Thyroid gland (tissue), 4 donors: ENCODE measurements around the gene FAM72C. TPM values are rescaled to one million over a fixed set of nuclear protein-coding genes. Genes with fewer than 3 reads are reported as not detected.
"Not testable (repeated sequence)": the region's sequence is repeated elsewhere in the genome, so short reads cannot be mapped to it uniquely, and the experiment has no call there.

Source experiments
- DNase-seq, 2 donors: peaks; one replicate each; pipeline ENCODE4 v3.0.0-alpha.2; 2019
- H3K27ac ChIP-seq, 3 donors: fragments of 200-600 bp; sonication (generic); 1 replicate in 2 of 3; 2 replicates in 1 of 3; pipeline ENCODE4 v1.5.1; 2016 to 2019; ENCODE audit warnings: mild to moderate bottlenecking in 1 of 3, moderate library complexity in 1 of 3
- H3K27me3 ChIP-seq: fragments of 200-600 bp; sonication (generic); one replicate; pipeline ENCODE4 v1.5.1; 2019
- H3K36me3 ChIP-seq, 2 donors: fragments of 200-600 bp; sonication (generic); one replicate each; pipeline ENCODE4 v1.5.1; 2016 to 2019
- H3K4me1 ChIP-seq, 2 donors: fragments of 200-600 bp; sonication (generic); one replicate each; pipeline ENCODE4 v1.5.1; 2017 to 2019
- H3K4me3 ChIP-seq, 3 donors: fragments of 200-600 bp; sonication (generic); replicated peaks in 1 of 3; 1 replicate in 2 of 3; 2 replicates in 1 of 3; pipeline ENCODE4 v1.5.1; 2016; ENCODE audit warnings: mild to moderate bottlenecking in 1 of 3
- H3K9me3 ChIP-seq: fragments of 200-600 bp; sonication (generic); one replicate; pipeline ENCODE4 v1.5.1; 2017
- WGBS, 2 donors: methylation state at CpG; one replicate each; pipeline ENCODE4 v1.1.5; 2017; 5-methylcytosine and 5-hydroxymethylcytosine counted together
- intact Hi-C: fragments of 100-400 bp; cut with DNase I; formaldehyde crosslinking; loops from one replicate; pipeline ENCODE4 v1.15.1; 2023
- total RNA-seq, 4 donors: library from RNA; depleted of rRNA; stranded (reverse); fragments of >200 nt; gene quantifications; one replicate each; pipeline ENCODE4 v1.2.3, GENCODE V29; 2016

Gene FAM72C
- total RNA-seq, 4 donors from 2014 or later, result 0.54 TPM; not detected in 3

DNA sequence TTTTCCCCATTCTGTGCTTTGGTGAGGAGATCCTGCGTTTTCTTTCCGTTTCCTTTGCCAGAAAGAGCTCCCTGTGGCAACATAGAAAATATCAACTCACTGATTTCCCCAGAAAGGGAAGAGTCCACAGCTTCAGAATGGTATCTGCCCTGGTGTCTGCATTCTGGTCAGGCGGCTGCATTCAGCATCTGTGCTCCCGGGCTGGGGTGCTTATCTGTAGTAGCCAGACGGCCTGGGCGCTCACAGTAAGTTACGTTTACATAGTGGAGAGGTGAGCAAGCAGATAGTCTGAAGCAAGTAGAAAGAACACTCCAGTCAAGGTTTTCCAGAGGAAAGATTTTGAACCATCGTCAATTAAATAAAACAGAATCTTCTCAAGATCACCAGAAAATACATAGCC lies 29.3 kb upstream of the FAM72C start:
- H3K4me3 ChIP-seq, H3K4me1 ChIP-seq, DNase-seq, H3K27me3 ChIP-seq, intact Hi-C loops, H3K9me3 ChIP-seq, H3K36me3 ChIP-seq, H3K27ac ChIP-seq: not testable (repeated sequence)
- no CpG with 5 or more reads among the region's 8 CpGs for WGBS, 2 donors

DNA sequence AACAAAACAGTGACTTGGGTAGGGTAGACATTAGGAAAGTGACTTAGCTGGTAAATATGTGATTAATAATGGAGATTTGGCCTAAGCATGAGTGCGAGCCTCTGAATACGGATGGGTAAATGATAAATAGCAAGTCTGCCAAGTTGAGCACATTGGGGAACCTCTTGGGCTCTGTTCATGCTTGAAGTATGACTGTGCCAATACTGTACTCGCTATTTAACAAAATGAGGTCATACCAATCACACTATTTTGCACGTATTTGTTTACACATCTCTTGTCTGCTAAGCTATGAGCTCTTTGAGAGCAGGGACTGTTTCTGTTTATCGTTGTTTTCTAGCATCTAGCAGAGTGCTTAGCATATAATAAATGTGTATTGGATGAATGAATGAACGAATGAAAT lies 24.2 kb upstream of the FAM72C start:
- DNase-seq, H3K27ac ChIP-seq, intact Hi-C loops, H3K36me3 ChIP-seq, H3K4me1 ChIP-seq, H3K4me3 ChIP-seq, H3K9me3 ChIP-seq, H3K27me3 ChIP-seq: not testable (repeated sequence)
- 89% methylated on average over 1 of the region's 6 CpGs; no CpG with 5 or more reads in 1 of the 2 donors for WGBS, 2 donors

DNA sequence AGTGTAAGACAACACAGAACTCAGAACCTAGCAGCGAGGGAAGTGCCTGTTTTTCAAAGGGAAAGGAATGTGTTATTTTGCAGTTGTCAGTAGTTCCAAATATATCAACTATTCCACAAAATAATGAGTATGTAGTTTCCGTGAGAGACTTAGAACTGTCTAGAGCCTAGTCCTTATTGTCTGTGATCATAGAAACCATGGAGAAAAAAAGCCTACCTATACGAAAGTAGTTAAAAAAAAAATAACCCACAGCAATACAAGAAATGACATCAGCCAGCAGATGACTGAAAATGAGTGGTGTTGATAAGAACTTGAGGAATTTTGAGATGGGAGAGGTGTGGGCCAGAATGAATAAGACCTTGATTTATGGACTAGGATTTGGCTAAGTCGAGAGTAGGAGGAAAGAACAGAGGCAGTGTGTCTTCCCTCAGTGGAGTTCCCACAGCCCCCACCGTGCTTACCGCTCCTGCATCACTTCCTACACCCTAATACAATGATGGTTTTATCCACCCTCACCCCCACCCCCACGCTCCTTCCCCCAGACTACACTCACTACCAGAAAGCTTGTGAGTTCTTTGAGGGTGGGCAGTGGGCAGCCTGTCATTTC lies 21.6 kb upstream of the FAM72C start:
- intact Hi-C loops, H3K36me3 ChIP-seq, H3K27me3 ChIP-seq, H3K4me3 ChIP-seq, H3K27ac ChIP-seq, H3K9me3 ChIP-seq, H3K4me1 ChIP-seq, DNase-seq: not testable (repeated sequence)
- 78 to 93% methylated on average over 2 of the region's 7 CpGs for WGBS, 2 donors

DNA sequence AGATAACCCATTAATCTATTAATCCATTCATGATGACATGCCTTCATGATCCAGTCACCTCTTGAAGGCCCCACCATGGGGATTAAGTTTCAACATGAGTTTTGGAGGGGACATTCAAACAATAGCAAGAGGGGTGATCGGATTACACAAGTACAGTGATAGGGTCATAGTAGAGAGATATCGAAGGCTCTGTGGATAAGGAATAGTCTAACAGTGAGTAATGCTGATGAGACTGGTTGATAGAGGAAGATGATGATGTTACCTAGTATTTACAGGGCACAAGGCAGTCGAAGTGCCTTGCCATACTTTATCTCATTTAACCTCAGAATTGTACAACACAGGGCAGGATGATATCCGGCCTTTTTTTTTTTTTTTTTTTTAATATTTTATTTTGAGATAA lies 18.9 kb upstream of the FAM72C start:
- WGBS, 2 donors, result no CpG with 5 or more reads among the region's 4 CpGs
- DNase-seq, H3K27me3 ChIP-seq, intact Hi-C loops, H3K36me3 ChIP-seq, H3K27ac ChIP-seq, H3K4me1 ChIP-seq, H3K9me3 ChIP-seq, H3K4me3 ChIP-seq: not testable (repeated sequence)

DNA sequence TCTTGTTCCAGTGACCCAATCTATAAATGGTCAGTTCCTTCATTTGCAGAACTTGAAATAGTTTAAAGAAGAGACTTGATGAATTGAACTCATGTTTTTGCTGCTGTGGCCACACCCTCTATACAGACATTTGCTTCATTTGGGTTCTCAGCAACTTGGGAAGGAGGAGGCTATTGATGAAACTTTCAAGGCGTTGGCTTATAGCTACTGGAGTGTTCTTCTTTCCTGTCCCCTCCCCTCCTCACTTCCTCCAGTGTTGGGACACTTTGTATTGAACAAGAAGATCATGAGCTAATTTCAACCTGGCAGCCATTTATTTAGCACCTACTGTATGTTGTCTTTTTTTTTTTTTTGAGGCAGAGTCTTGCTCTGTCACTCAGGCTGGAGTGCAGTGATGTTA lies 17.9 kb upstream of the FAM72C start:
- DNase-seq, H3K9me3 ChIP-seq, H3K27ac ChIP-seq, intact Hi-C loops, H3K27me3 ChIP-seq, H3K4me1 ChIP-seq, H3K4me3 ChIP-seq, H3K36me3 ChIP-seq: not testable (repeated sequence)
- WGBS, 2 donors, result no CpG with 5 or more reads among the region's 1 CpG

DNA sequence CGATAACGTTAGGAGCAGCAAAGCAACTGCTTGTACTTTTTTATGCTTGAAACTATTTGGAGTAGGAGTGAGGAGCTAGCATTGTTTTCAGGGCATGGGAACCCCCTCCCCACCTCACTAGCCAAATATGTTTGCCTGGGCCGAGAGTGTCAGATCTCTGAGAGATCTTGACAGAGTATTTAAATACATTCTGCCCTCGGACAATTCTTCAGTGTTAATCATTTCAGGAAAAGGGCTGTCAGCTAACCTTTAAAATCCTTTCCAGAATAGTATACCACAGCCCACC lies 17.6 kb upstream of the FAM72C start:
- H3K4me3 ChIP-seq, H3K36me3 ChIP-seq, H3K4me1 ChIP-seq, H3K9me3 ChIP-seq, H3K27ac ChIP-seq, H3K27me3 ChIP-seq, intact Hi-C loops, DNase-seq: not testable (repeated sequence)
- no CpG with 5 or more reads among the region's 4 CpGs for WGBS, 2 donors

DNA sequence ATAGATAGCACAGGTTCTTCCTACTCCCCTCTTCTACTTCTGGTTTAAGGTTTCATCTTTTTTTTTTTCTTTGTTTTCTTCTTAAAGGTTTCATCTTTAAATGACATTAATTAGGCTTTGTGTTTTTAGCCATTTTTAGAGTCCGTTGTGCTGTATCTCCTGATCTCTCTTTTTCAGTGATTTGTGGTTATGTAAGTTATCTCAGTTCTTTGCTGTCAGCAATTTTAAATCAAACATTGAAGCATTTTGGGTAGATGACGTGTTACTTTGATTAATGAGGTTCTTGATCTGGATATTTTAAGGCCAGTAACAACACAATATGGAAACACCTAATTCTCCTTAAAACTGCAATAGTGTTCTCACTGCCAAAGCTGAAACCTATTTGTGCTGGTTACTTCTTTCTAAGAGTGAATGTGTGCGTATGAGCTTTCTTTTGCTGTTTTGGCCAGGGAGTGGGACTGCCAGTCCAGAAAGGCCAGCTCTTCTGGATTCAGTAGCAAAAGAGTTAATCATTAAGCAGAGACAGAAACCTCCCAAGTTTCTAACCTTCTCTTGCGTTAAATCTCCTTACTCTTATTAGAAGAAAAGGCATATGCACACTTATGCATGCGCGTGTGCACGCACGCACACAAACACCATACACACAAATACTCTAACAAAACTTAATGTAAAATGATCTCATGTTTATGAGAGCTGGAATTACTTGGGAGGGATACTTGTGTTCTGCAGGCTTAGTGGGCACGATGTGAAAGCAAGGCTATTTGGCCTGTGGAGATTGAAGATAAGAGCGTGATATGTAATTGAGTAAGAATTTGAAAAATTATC lies 17.0 kb upstream of the FAM72C start:
- H3K9me3 ChIP-seq, intact Hi-C loops, H3K27ac ChIP-seq, H3K4me3 ChIP-seq, H3K27me3 ChIP-seq, DNase-seq, H3K4me1 ChIP-seq, H3K36me3 ChIP-seq: not testable (repeated sequence)
- WGBS, 2 donors, result 68% methylated on average over 2 of the region's 10 CpGs; no CpG with 5 or more reads in 1 of the 2 donors

DNA sequence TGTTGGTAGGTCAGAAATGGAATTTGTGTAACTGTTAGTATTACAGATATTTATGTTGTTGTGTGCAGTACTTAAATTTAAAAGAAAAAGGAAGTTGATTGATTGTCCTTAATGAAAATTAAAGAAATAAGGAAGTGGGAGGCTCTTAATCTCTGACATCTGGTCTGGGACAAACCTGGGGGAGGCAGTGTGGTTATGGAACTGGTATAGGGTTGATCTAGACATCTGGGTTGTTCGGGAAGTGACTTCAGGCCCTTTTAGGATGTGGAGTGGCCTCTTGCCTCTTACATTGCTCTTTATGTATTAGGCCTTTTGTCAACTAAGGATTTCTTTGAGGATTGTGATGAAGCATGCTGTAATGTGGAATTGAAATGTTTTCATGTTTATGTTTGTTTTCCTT lies 16.1 kb upstream of the FAM72C start:
- intact Hi-C loops, H3K27me3 ChIP-seq, H3K4me1 ChIP-seq, H3K36me3 ChIP-seq, H3K9me3 ChIP-seq, H3K4me3 ChIP-seq, DNase-seq, H3K27ac ChIP-seq: not testable (repeated sequence)
- WGBS, 2 donors, result no CpG with 5 or more reads among the region's 1 CpG

DNA sequence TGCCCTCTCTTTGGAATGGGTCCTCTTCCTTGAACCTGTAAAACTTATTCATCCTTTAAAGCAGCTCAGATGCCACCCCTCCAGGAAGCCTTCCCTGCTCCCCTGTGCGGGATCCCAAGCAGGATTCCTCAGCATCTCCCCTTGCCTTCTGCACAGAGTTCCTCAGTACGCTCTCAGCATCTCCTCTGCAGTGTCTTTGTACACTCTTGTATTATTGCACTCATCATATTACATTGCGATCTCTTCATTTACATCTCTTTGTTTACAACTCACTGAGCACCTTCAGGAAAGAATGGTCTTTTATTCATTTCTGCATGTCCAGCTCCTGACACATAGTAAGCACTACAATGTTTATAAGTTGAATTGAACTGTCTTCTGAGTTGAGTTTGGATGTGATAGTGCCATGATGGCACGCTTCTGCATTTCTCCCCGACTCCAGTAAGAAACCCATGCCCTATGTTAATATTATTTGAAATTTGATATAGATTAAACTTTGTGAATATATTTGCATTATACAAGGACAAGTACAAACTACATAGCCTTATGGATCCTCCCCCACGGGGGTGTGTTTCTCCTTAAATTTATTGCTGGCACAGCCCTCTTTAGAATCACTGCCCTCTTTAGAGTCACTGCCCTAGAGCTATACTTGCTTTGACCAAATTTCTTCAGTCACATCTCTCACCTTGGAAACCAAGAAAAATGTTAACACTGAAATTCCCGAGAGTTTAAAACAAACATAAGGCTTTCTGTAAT lies 13.1 kb upstream of the FAM72C start:
- H3K36me3 ChIP-seq, H3K4me3 ChIP-seq, H3K27ac ChIP-seq, H3K4me1 ChIP-seq, DNase-seq, intact Hi-C loops, H3K27me3 ChIP-seq, H3K9me3 ChIP-seq: not testable (repeated sequence)
- 95 to 100% methylated on average over 3 of the region's 7 CpGs for WGBS, 2 donors

DNA sequence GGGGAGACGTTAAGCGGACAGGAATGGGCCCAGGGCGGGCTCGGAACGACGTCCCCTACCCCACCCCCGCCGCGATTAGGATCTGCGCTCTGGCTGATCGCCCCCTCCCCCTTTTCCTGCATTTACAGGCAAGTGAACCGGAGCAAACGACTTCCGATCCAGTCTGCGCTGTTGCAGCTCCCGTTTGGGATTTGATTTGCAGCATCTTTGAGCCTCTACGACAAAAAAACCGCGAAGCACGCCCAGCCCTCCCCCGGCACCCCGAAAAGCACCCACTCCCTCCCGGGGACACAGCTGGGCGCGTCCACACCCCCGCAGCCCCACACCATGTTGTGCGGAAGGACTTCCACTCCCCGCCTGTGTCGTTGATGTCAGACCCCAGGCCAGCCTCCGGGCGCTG lies 2.6 kb upstream of the FAM72C start:
- H3K4me1 ChIP-seq, H3K9me3 ChIP-seq, H3K27me3 ChIP-seq, DNase-seq, H3K27ac ChIP-seq, H3K36me3 ChIP-seq, H3K4me3 ChIP-seq, intact Hi-C loops: not testable (repeated sequence)
- no CpG with 5 or more reads among the region's 31 CpGs for WGBS, 2 donors

DNA sequence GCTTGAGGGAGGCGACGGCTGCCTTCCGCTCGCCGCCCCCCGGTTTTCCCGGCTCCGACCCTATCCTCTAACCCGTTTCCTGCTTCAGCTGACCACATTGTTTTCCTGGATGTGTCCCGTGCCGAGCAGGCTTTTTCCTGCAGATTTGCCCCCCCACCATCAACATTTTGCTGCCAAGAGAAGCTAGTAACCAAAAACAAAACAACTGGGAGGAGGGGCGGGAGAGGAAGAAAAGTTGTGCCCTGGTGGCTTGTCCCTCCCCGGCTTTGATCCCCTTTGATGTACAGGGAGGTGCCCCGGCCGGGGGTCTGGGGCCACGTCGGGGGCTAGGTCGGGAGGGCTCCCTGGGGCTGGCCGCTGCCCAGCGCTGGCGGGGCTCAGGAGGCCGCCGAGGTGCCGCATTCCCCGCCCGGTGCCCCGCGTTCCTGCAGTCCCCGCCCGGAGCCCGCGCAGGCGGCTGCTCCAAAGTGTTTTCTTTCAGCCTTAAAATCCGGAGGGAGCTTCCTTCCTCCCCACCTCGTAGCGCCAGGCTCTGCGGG lies 2.2 kb upstream of the FAM72C start:
- DNase-seq, result peak; percentile 5 to 6
- H3K4me1 ChIP-seq, H3K9me3 ChIP-seq, H3K4me3 ChIP-seq, H3K36me3 ChIP-seq, intact Hi-C loops, H3K27ac ChIP-seq, H3K27me3 ChIP-seq: not testable (repeated sequence)
- WGBS, 2 donors, result 0% methylated on average over 1 to 5 of the region's 37 CpGs

DNA sequence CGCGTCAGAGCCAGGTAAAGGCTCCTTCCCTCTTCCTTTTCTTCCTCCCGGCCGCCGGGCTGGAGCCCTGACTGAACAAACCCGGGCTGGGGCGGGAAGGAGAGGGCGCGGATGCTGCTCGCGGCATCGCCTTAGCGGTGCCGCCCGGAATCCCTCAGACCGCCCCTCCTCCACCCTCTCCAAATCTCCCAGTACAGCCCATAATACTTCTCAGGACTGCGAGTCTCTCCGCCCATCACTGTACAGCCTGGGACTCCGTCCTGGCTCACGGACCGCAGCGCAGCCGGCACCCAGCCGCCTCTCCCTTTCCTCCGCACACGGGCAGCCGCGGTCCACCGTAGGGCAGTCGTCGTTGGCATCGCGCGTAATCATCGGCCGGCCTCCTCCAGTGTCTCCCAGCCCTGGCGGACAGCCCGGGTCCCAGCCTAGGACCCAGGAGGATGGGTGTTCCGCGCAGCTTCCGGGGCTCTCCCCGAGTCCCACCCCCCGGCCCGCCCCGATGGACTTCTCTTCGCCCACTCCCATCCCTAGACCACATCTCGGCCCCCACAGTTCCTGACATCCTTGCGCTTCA lies 1.1 kb upstream of the FAM72C start:
- WGBS, 2 donors, result no CpG with 5 or more reads among the region's 48 CpGs
- H3K4me3 ChIP-seq, H3K27me3 ChIP-seq, DNase-seq, H3K36me3 ChIP-seq, intact Hi-C loops, H3K9me3 ChIP-seq, H3K27ac ChIP-seq, H3K4me1 ChIP-seq: not testable (repeated sequence)
